K562 (cell line): Measurements from ENCODE around the gene SSBP2. TPM values are rescaled to one million over a fixed set of nuclear protein-coding genes. Genes with fewer than 3 reads are reported as not detected.
A peak's percentile ranks its signal among the peaks of the same experiment; 100 is the strongest.

Experiments
- ATAC-seq: fragments of 200-7000 bp; cut with Tn5 transposase; 3 replicates; pipeline ENCODE4 v1.9.1; 2020; ENCODE audit warnings: moderate library complexity
- BruUV-seq: library from RNA; stranded (reverse); fragments of 400-500 nt; replicated peaks from 2 replicates; lab custom pipeline; 2021; lab: Mats Ljungman, UMichigan
- CTCF ChIA-PET: fragments of 300-600 bp; formaldehyde crosslinking; extraction: SDS; loops from one replicate; lab custom pipeline; 2021; ENCODE audit warnings: low intra/inter-chr PET ratio; lab: Yijun Ruan, JAX
- POLR2A ChIA-PET: fragments of 300-600, 350-650 bp; sonication (Branson Sonifier 250); formaldehyde crosslinking; extraction: SDS; loops from one replicate; lab custom pipeline; 2021; ENCODE audit warnings: antibody characterized with exemption, inconsistent platforms; lab: Yijun Ruan, JAX
- DNase-seq, 4 experiments: peaks; one replicate each; pipeline versions ENCODE4 v3.0.0 to v3.0.0-alpha.2; 2011 to 2018; ENCODE audit warnings: low spot score in 3 of 4, mixed read lengths in 3 of 4; ENCODE audit errors: extremely low read depth in 1 of 4
- FAIRE-seq: peaks from 2 replicates; lab custom pipeline; 2011; peaks lifted over from hg19 to GRCh38; lab: Jason Lieb, UNC
- H2AFZ ChIP-seq: 2 replicates; pipeline ENCODE4 v1.6.0; 2011; ENCODE audit warnings: low read depth, low read length, control low read depth, inconsistent platforms
- H3K27ac ChIP-seq: fragments of 200-600 bp; 3 replicates; pipeline ENCODE4 v1.8.0; 2011; ENCODE audit warnings: low read depth, mild to moderate bottlenecking, control low read depth, inconsistent platforms, low read length, moderate library complexity, mixed read lengths; ENCODE audit errors: extremely low read depth
- H3K27me3 ChIP-seq, 2 experiments: fragments of 300-600 bp in 1 of 2; 2 replicates in 1 of 2; 3 replicates in 1 of 2; pipeline versions ENCODE4 v1.6.0 to v1.8.0; 2011; ENCODE audit warnings: inconsistent platforms in 2 of 2, low read length in 2 of 2, mild to moderate bottlenecking in 1 of 2, mixed read lengths in 1 of 2, moderate library complexity in 1 of 2; ENCODE audit not compliant: control insufficient read depth in 2 of 2, insufficient read depth in 2 of 2
- H3K36me3 ChIP-seq: fragments of 300-600 bp; 3 replicates; pipeline ENCODE4 v1.8.0; 2011; ENCODE audit warnings: mild to moderate bottlenecking, low read length, inconsistent platforms; ENCODE audit not compliant: control insufficient read depth, insufficient read depth
- H3K4me1 ChIP-seq, 2 experiments: fragments of 200-600 bp in 1 of 2; replicated peaks in 1 of 2; 2 replicates in 1 of 2; 3 replicates in 1 of 2; pipeline versions ENCODE4 v1.5.1 to v1.8.0; 2011; ENCODE audit warnings: inconsistent platforms in 2 of 2, low read length in 2 of 2, mild to moderate bottlenecking in 1 of 2, mixed read lengths in 1 of 2, moderate library complexity in 1 of 2; ENCODE audit not compliant: control insufficient read depth in 2 of 2, insufficient read depth in 2 of 2
- H3K4me2 ChIP-seq: 2 replicates; pipeline ENCODE4 v1.6.1; 2011; ENCODE audit warnings: low read length, control low read depth, inconsistent platforms, mixed read lengths; ENCODE audit not compliant: insufficient read depth
- H3K4me3 ChIP-seq: fragments of 200-600 bp; sonication (generic), shearing (Covaris generic); 2 replicates; pipeline ENCODE4 v1.5.1; 2016; ENCODE audit warnings: control low read depth, inconsistent platforms
- H3K79me2 ChIP-seq: fragments of 200-600 bp; 3 replicates; pipeline ENCODE4 v1.8.0; 2011; ENCODE audit warnings: low read length, inconsistent platforms; ENCODE audit not compliant: control insufficient read depth, insufficient read depth
- H3K9ac ChIP-seq, 2 experiments: 2 replicates each; pipeline versions ENCODE4 v1.6.0 to v1.6.1; 2011; ENCODE audit warnings: low read depth in 2 of 2, low read length in 2 of 2, control low read depth in 1 of 2, inconsistent platforms in 1 of 2, mild to moderate bottlenecking in 1 of 2, mixed read lengths in 1 of 2; ENCODE audit not compliant: insufficient read depth in 1 of 2
- H3K9me1 ChIP-seq: one replicate; pipeline ENCODE4 v1.6.0; 2011; ENCODE audit warnings: inconsistent platforms, mild to moderate bottlenecking, low read length, moderate library complexity; ENCODE audit not compliant: control insufficient read depth, insufficient read depth
- H3K9me3 ChIP-seq: replicated peaks from 2 replicates; pipeline ENCODE4 v1.5.1; 2011; ENCODE audit warnings: low read depth, low read length, inconsistent platforms; ENCODE audit not compliant: control insufficient read depth, insufficient read depth
- H4K20me1 ChIP-seq: replicated peaks from 2 replicates; pipeline ENCODE4 v1.6.1; 2011; ENCODE audit warnings: low read length, inconsistent platforms, mixed read lengths; ENCODE audit not compliant: control insufficient read depth, insufficient read depth
- BHLHE40 ChIP-seq: IDR thresholded peaks from 2 replicates; pipeline ENCODE4 v1.6.1; 2011; ENCODE audit warnings: low read length, improper control_type of control experiment
- BMI1 ChIP-seq: fragments of 150-350 bp; IDR thresholded peaks from 2 replicates; pipeline ENCODE4 v1.6.1; 2014; ENCODE audit warnings: low read length
- CBFB ChIP-seq: sonication (generic); formaldehyde crosslinking; IDR thresholded peaks from 2 replicates; pipeline ENCODE4 v1.4.0; 2020; ENCODE audit warnings: mild to moderate bottlenecking, missing genetic modification reagents
- CEBPB ChIP-seq: fragments of 450-650 bp; IDR thresholded peaks from 2 replicates; pipeline ENCODE4 v1.6.1; 2016; ENCODE audit warnings: missing genetic modification characterization, missing compliant biosample characterization
- EWSR1 ChIP-seq: fragments of 450-650 bp; IDR thresholded peaks from 2 replicates; pipeline ENCODE4 v1.6.1; 2018; ENCODE audit warnings: borderline replicate concordance, mild to moderate bottlenecking, low read depth, moderate library complexity; ENCODE audit not compliant: partially characterized antibody
- FOXM1 ChIP-seq, 2 experiments: fragments of 450-650 bp in 1 of 2; sonication (generic) in 1 of 2; formaldehyde crosslinking in 1 of 2; IDR thresholded peaks; 2 replicates each; pipeline versions ENCODE4 v1.6.1 to v1.9.0; 2017 to 2022; ENCODE audit warnings: low read depth in 2 of 2, mild to moderate bottlenecking in 2 of 2, missing genetic modification reagents in 1 of 2, moderate library complexity in 1 of 2
- HEY1 ChIP-seq: fragments of 250-450 bp; sonication (Bioruptor Pico); IDR thresholded peaks from 2 replicates; pipeline ENCODE4 v1.5.0; 2020; ENCODE audit warnings: mild to moderate bottlenecking, moderate library complexity, borderline replicate concordance
- MED1 ChIP-seq: sonication (generic); formaldehyde crosslinking; IDR thresholded peaks from 2 replicates; pipeline ENCODE4 v1.8.1; 2023; ENCODE audit warnings: missing genetic modification reagents, borderline replicate concordance
- SAP30 ChIP-seq: fragments of 200-600 bp; sonication (generic); IDR thresholded peaks from 2 replicates; pipeline ENCODE4 v1.6.1; 2012; ENCODE audit warnings: borderline replicate concordance, low read depth, mild to moderate bottlenecking, moderate library complexity, low read length, control low read depth, inconsistent platforms; ENCODE audit not compliant: insufficient read depth, poor library complexity, severe bottlenecking
- SMARCA4 ChIP-seq: fragments of 450-650 bp; IDR thresholded peaks from 2 replicates; pipeline ENCODE4 v1.6.1; 2016
- SMARCE1 ChIP-seq: fragments of 450-650 bp; IDR thresholded peaks from 2 replicates; pipeline ENCODE4 v1.7.1; 2016; ENCODE audit warnings: mild to moderate bottlenecking
- SP2 ChIP-seq: IDR thresholded peaks from 2 replicates; pipeline ENCODE4 v1.6.1; 2011; ENCODE audit warnings: mild to moderate bottlenecking, low read depth, low read length, moderate library complexity; ENCODE audit not compliant: poor library complexity, severe bottlenecking; ENCODE audit errors: extremely low read depth
- TFAM ChIP-seq: fragments of 250-450 bp; sonication (Bioruptor Pico); conservative IDR thresholded peaks from 2 replicates; pipeline ENCODE4 v1.5.0; 2021; ENCODE audit warnings: mild to moderate bottlenecking, moderate library complexity
- ZNF253 ChIP-seq: fragments of 250-450 bp; sonication (Bioruptor Pico); conservative IDR thresholded peaks from 2 replicates; pipeline ENCODE4 v1.6.1; 2021; ENCODE audit warnings: mild to moderate bottlenecking
- ZNF311 ChIP-seq: fragments of 250-450 bp; sonication (Bioruptor Pico); IDR thresholded peaks from 2 replicates; pipeline ENCODE4 v1.4.0; 2020; ENCODE audit warnings: mild to moderate bottlenecking, moderate library complexity
- ZNF592 ChIP-seq: fragments of 450-650 bp; IDR thresholded peaks from 2 replicates; pipeline ENCODE4 v1.6.1; 2017; ENCODE audit warnings: antibody characterized with exemption, mild to moderate bottlenecking
- ZNF830 ChIP-seq: fragments of 250-450 bp; sonication (Bioruptor Pico); IDR thresholded peaks from 2 replicates; pipeline ENCODE4 v1.5.0; 2021; ENCODE audit warnings: mild to moderate bottlenecking
- WGBS: fragments of 100-300 bp; shearing (Covaris generic); methylation state at CpG from one replicate; pipeline ENCODE4 v1.1.6; 2016; ENCODE audit warnings: low coverage, mixed read lengths; ENCODE audit not compliant: insufficient coverage; ENCODE audit errors: missing lambda C conversion rate; 5-methylcytosine and 5-hydroxymethylcytosine counted together
- in situ Hi-C: fragments of 300-500 bp; cut with MboI; formaldehyde crosslinking; loops from 4 replicates; pipeline ENCODE4 v1.15.0; 2018; ENCODE audit warnings: inconsistent platforms, mixed read lengths
- intact Hi-C: fragments of 100-400 bp; cut with micrococcal nuclease; formaldehyde crosslinking; loops from 2 replicates; pipeline ENCODE4 v1.14.2; 2022
- polyA plus RNA-seq, 8 experiments: library from polyadenylated mRNA; depleted of rRNA in 4 of 8; stranded (reverse) in 5 of 8; unstranded in 3 of 8; fragments of >200 nt; fragmentation: Nextera tagmentation in 2 of 8; fragmentation: Illumina TruSeq in 1 of 8; extraction: Ambion mirVana in 2 of 8; extraction: Trizol in 1 of 8; gene quantifications; 2 replicates each; pipeline versions ENCODE4 v1.2.1 to v1.2.3, GENCODE V29; 2011 to 2014; ENCODE audit warnings: inconsistent platforms in 1 of 8, missing spikeins in 1 of 8
- total RNA-seq, 7 experiments: library from RNA; depleted of rRNA in 6 of 7; stranded (reverse); fragments of >200 nt in 6 of 7; fragmentation: Illumina TruSeq in 2 of 7; extraction: Trizol in 2 of 7; gene quantifications; 2 replicates each; pipeline versions ENCODE4 v1.2.1 to v1.2.3, GENCODE V29; 2011 to 2021; ENCODE audit warnings: low replicate concordance in 1 of 7
- TF ChIP-seq, protein P1 (sequence below): fragments of 250-450 bp; sonication (Bioruptor Pico); IDR thresholded peaks from 2 replicates; pipeline ENCODE4 v1.8.0; 2021; ENCODE audit warnings: moderate library complexity, mild to moderate bottlenecking, inconsistent platforms

The SSBP2 gene
- total and polyA plus RNA-seq, 9 of the 15 experiments (the other 6 are each of a cell fraction or from before 2014, with no cell fraction given), result 22.3 to 133 (median 42.1) TPM

- TF ChIP-seq BMI1, result no peak
- TF ChIP-seq ZNF253 (CRISPR knock-in tag), result no peak
- no peak for TF ChIP-seq TFAM (CRISPR knock-in tag)
- no peak for TF ChIP-seq SP2
- no peak for TF ChIP-seq HEY1
- TF ChIP-seq ZNF311, result no peak
These were observed 216.5 kb downstream of the SSBP2 start (continued) for GRCh38 chr5:81534441-81534840.

DNA sequence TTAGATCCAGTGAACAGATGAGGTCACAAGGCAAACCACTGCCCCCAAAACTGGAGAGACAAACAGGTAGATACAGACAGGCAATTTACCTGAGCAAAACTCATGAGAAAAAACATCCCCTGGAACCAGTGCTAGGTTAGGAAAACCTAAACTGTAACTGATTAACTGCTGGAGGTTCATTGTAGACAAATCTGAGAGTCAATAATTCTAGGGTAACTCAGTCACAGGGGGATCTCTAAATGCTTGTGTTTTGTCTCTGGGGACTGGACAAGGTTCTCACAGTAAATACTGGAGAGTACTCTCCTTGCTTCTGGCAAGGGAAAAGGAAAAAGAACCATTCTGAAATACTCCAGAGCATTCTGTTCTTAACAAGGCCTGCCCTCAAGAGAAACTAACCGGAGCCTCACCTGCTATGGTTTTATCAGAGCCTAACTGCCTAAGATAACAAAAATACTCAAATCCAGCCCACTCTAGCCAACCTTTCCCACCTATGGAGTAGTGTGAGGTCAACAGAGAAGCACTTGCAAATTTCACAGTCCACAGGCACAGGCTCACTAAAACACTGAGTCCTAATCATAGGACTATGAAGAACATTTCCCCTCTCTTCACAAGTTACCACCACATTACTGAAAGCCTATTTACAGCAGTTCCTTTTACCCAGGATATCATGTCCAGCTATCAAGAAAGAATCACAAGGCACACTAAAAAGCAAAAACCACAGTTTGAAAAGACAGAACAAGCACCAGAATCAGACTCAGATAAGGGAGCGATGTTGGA, 217.1 kb downstream of the SSBP2 start:
- ATAC-seq (peak; percentile 55), DNase-seq (no peak), FAIRE-seq (no peak)
- H3K36me3 ChIP-seq, result no peaks in the 10 kb centered on the region; the same call in 2 of the 3 replicates
- H3K9ac ChIP-seq, result no peak overlapping the region
- H4K20me1 ChIP-seq, result no peaks in the 10 kb centered on the region
- H3K27ac ChIP-seq, result peak overlapping the region; percentile 8; the same call in 1 of the 3 replicates
- in situ Hi-C loops, result no loop called here
- BruUV-seq, result no TSS peak
- ChIA-PET CTCF (no interaction called here), POLR2A (interaction anchor here (0.7 kb wide), 1 partner anchor 14 kb away, joined by 3 read pairs; no protein-coding TSS in a partner anchor)
- intact Hi-C loops, result no loop called here
- H3K27me3 ChIP-seq, result no peaks in the 10 kb centered on the region
- H3K9me1 ChIP-seq, result no peaks in the 10 kb centered on the region
- no peak overlapping the region for H2AFZ ChIP-seq
- H3K79me2 ChIP-seq, result no peaks in the 10 kb centered on the region
- peaks cover 0 to 9% of the 10 kb centered on the region in 2 experiments; a peak in 2 of 5 replicates for H3K4me1 ChIP-seq
- H3K4me3 ChIP-seq, result no peak overlapping the region
- no peak overlapping the region for H3K4me2 ChIP-seq
- H3K9me3 ChIP-seq, result no peaks in the 10 kb centered on the region
- 54% methylated on average over 2 of the region's 2 CpGs for WGBS
- TF ChIP-seq CBFB (CRISPR knock-in tag), result no peak
- no peak for TF ChIP-seq ZNF830 (CRISPR knock-in tag)
- TF ChIP-seq FOXM1 (IDR thresholded peaks at IDR 0.05; ENCODE audit: low read depth), result no peak
- no peak for TF ChIP-seq FOXM1 (CRISPR knock-in tag; IDR thresholded peaks at IDR 0.05; ENCODE audit: low read depth)
- TF ChIP-seq BHLHE40, result no peak
- TF ChIP-seq ZNF592, result no peak
- no peak for TF ChIP-seq SMARCA4
- no peak for TF ChIP-seq CEBPB (tag)
- TF ChIP-seq, protein P1, sequence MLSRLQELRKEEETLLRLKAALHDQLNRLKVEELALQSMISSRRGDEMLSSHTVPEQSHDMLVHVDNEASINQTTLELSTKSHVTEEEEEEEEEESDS, result no peak
- no peak for TF ChIP-seq SMARCE1
- TF ChIP-seq MED1 (CRISPR knock-in tag), result no peak
- no peak for TF ChIP-seq SAP30
- no peak for TF ChIP-seq EWSR1
